Esophagus mucosa (tissue), 1 donor: ENCODE measurements around the gene PPP6R2. TPM values are rescaled to one million over a fixed set of nuclear protein-coding genes. Genes with fewer than 3 reads are reported as not detected.

Source experiments
- ATAC-seq: fragments of 200-7000 bp; cut with Tn5 transposase; one replicate; pipeline ENCODE4 v1.9.1; 2020
- total RNA-seq: library from RNA; stranded (reverse); gene quantifications from one replicate; pipeline ENCODE4 v1.2.4, GENCODE V29; 2023
- donor health status: DM: yes; HTN: yes; CAD: no.

PPP6R2 gene
- total RNA-seq, 1 donor from 2014 or later = 29.3 TPM

DNA sequence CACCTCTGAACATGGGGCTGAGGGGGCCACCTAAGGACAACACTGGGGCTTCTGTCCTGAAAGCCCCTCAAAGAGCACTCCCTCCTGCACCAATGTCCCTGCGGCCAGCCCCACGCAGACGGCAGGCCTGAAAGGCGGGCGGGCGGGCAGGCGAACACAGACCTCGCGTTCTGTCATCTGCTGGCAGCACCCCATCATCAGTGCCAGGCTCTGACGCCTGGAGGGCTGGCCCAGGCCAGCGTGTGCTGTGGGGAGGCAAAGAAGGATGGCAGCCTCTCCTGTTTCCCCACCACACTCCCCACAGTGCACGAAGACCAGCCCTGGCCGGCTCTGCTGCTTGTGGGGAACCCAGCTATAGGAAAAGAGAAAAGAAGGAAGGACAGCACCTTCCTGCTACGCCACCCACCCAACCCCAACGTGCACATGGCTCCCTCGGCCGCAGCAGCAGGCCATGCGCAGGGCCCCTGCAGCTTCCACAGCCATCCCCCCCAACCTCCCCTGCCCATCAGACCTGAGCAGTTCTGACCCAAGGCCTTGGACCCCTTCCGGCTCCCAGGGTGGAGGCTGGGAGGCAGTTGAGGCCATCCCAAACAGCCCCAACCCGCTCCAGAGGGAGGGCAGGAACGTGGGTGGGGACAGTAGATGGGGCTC lies 128.2 kb downstream of the PPP6R2 start:
- ATAC-seq = no peak

DNA sequence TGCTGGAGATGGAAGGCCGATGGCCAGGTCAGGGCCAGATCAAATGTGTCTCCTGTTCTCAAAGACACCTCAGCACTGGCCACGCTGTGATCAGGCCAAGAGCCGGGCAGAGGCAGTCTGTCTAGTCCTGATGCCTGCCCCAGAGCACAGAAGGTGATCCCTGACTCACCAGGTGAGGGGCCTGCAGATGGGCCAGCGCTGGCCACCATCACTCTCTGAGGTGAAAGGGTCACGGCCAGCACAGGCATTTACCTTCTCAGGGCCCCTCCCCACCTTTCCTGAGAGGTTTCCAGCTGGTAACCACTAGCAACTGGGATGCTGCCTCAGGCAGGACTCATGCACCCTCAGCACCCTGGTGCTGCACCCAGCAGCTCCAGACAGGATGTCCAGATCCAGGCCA lies 128.8 kb downstream of the PPP6R2 start:
- no peak for ATAC-seq

DNA sequence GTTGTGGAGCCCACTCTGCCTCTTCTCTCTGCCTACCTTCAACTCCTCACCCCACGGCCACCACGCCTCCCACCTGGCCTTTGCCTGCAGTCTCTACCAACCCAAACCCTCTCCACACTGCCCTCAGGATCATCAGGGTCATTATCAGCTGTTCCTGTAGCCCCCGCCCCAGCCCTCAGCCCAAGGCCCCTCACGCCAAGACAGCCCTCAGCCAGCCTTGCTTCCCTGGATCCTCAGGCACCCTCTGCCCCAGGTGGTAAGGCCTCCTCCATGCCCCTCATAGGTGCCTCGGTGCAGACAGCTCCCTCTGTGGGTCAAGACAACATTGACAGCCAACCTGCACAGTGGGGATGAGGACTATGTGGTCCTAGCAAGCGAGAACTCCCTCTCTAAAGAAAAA lies 130.0 kb downstream of the PPP6R2 start:
- ATAC-seq = no peak

- no peak for ATAC-seq
These were observed 130.9 kb downstream of the PPP6R2 start for GRCh38 chr22:50473855-50474671.

- peak; percentile 76 for ATAC-seq
These were observed 131.9 kb downstream of the PPP6R2 start, which contains the start of gene SBF1 for GRCh38 chr22:50474710-50475651. TSS of gene SBF1 (minus strand) at chr22:50475035. CDS start at chr22:50474840, 195 bp downstream.

- no peak for ATAC-seq
These were observed 132.5 kb downstream of the PPP6R2 start for GRCh38 chr22:50475652-50476002.

DNA sequence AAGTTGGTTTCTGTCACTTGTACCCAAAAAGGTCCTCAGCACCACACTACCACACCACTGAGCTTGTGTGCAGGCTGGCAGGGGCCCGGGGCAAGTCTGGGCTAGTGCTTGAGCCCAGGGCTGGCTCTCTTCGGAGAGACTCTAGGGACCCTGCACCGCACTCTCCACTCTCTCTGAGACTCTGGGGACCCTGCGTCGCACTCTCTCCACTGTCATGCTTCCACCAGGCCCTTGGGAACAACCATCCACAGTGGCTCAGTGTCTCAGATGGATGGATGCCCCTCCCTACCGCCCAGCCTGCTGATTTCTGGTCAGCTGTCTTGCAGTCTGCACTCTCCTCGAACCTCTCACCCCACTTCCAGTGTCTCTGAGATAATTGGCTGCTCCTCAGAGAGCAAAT lies 133.7 kb downstream of the PPP6R2 start:
- no peak for ATAC-seq

GRCh38 chr22:50477923-50478322 lies 134.8 kb downstream of the PPP6R2 start:
- ATAC-seq = no peak

GRCh38 chr22:50479721-50480120 lies 136.6 kb downstream of the PPP6R2 start:
- no peak for ATAC-seq

DNA sequence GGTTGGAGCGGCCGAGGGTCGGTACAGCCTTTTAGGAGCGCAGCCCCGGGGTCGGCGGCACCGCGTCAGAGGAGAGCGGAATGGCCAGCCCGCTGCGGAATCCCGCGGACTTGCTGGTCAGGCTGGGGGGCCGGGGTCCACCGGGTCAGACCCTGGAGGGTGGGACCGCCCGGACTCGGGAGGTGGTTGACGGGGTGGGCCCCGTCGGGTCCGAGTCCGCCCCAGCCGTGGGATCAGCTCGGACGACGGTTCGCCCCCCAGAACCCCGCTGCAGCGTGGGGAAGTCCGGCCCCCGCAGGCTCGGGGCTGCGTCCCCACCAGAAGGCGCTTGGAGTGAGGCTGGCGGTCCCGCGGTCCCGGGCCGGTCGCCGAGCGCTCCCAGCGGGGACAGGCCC lies 137.9 kb downstream of the PPP6R2 start:
- no peak for ATAC-seq

- ATAC-seq = peak; percentile 37
These were observed 138.4 kb downstream of the PPP6R2 start, which contains the start of gene ADM2 for GRCh38 chr22:50481440-50482106. TSS of gene ADM2 (plus strand) at chr22:50481543. CDS start at chr22:50481848, 305 bp downstream.

DNA sequence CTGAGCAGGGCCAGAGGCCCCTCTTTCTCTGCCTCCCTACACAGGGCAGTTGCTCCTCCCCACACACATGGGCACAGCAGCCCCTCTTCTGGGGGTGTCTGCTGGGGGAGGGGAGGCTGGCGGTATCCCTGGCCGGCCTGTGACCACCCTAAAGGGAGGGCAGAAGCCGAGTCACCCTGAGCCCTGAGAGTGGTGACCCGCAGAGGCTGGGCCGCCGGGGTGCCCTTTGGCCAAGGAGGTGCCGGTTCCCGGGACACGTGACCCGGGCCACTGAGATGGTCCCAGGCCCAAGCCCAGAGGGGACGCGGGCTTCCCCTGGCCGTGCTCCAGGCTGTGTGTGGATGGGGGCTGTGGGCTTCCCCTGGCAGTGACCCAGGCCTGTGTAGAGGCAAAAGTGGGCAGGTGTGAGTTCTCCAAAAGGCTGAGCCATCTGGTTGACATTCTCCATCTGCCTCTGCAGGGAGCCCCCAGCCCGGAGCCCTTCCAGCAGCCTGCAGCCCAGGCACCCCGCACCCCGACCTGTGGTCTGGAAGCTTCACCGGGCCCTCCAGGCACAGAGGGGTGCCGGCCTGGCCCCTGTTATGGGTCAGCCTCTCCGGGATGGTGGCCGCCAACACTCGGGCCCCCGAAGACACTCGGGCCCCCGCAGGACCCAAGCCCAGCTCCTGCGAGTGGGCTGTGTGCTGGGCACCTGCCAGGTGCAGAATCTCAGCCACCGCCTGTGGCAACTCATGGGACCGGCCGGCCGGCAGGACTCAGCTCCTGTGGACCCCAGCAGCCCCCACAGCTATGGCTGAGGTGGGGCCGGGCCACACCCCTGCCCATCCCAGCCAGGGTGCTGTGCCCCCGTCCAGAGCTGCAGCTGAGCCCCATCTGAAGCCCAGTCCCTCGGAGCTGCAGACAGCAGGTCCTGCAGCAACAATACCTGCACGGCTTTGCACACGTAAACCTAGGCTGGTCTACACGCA lies 139.3 kb downstream of the PPP6R2 start:
- peak; percentile 1 for ATAC-seq

GRCh38 chr22:50483106-50483505 lies 140.0 kb downstream of the PPP6R2 start:
- ATAC-seq = no peak

DNA sequence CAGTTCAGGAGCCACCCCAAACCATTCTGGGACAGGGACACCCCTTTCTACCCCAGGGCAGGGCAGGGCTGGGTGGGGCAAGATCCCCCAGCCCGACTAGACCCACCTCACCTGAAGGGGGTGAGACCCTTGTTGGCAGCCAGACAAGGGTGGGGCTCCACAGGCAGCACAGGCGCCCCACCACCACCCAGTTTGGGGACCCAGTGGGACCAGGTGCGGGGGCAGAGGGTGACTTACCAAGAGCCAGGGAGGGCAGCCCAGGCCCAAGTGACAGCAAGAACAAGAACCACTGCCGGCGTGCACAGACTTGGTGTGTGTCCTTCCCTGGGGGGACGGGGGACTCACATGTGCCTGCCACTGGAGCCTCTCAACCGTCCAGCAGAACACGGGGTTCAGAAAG lies 140.4 kb downstream of the PPP6R2 start:
- no peak for ATAC-seq

DNA sequence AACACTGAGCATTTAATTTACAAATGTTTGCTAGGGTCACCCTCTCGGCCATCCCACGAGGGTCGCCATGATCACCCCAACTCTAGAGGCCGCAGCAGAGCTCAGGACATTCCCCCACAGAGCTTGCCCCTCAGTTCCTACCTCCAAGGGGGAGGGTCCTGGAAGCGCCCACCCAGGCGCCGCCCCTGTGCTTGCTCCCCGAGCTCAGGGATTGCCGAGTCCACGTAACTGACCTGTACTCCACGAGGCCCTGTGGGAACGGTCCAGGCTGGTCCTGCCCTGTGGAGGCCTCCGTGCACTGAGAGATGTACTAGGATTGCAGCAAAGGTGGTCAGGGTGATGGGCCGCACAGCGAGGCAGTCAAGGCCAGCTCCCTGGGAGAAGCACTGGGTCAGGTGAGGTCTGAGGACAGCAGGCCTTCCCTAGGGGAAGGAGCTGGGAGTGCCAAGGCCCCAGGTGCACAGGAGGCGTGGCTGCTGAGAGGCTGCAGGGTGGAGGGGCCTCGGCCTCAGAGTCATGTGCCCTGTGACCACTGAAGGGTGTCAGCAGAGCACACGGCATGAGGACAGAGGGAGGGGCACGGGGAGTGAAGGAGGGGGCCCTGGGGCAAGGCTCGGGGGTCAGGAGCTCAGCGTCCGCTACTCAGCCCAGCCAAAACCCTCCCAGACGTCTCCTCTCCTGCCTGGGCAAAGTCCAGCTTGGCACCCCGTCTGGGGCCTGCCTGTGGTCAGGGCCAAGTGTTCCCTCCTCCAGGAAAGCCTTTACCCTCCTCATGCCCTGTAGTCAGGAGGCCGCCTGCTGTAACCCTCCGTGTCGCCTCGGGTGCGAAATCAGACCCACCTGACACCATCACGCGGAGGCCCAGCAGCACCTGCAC lies 141.1 kb downstream of the PPP6R2 start:
- ATAC-seq = no peak

- peak; percentile 6 for ATAC-seq
These were observed 142.3 kb downstream of the PPP6R2 start for GRCh38 chr22:50485221-50486131.

- ATAC-seq = peak; percentile 5
These were observed 143.6 kb downstream of the PPP6R2 start, which contains the start of gene MIOX for GRCh38 chr22:50486561-50487289. TSS of gene MIOX (plus strand) at chr22:50486859. CDS start at chr22:50486898, 39 bp downstream.
